Dedifferentiated amniotic fluid mesenchymal stem cell (primary cell): ENCODE measurements around the gene C8B.

Experiments
- DNase-seq: peaks from one replicate; pipeline ENCODE4 v3.0.0-alpha.2; 2016; ENCODE audit errors: extremely low spot score

Gene C8B

GRCh38 chr1:56965916-56966697, at the start of gene C8B:
C8B (minus strand) TSS chr1:56966015; CDS start chr1:56965948, 67 bp downstream.
- DNase-seq: no peak

GRCh38 chr1:57015071-57015470, 49.3 kb upstream of the C8B start:
- DNase-seq: no peak

GRCh38 chr1:57013522-57013921, 47.7 kb upstream of the C8B start:
- no peak for DNase-seq

GRCh38 chr1:57012315-57012714, 46.5 kb upstream of the C8B start:
- DNase-seq: no peak

GRCh38 chr1:57010511-57010910, 44.7 kb upstream of the C8B start:
- DNase-seq: no peak

GRCh38 chr1:57007948-57008347, 42.1 kb upstream of the C8B start:
- no peak for DNase-seq

- DNase-seq: no peak
These were observed 41.7 kb upstream of the C8B start for GRCh38 chr1:57007472-57007871.

GRCh38 chr1:57003398-57004139, 37.8 kb upstream of the C8B start:
- DNase-seq: no peak

- DNase-seq: no peak
These were observed 29.7 kb upstream of the C8B start for GRCh38 chr1:56995414-56996100.

- DNase-seq: no peak
These were observed 27.7 kb upstream of the C8B start for GRCh38 chr1:56993475-56993874.

GRCh38 chr1:56992318-56993125, 26.7 kb upstream of the C8B start:
- no peak for DNase-seq

- no peak for DNase-seq
These were observed 25.8 kb upstream of the C8B start for GRCh38 chr1:56991576-56991975.

- no peak for DNase-seq
These were observed 20.6 kb upstream of the C8B start for GRCh38 chr1:56986397-56986796.

- DNase-seq: no peak
These were observed 20.0 kb upstream of the C8B start for GRCh38 chr1:56985857-56986256.

GRCh38 chr1:56983484-56983883, 17.7 kb upstream of the C8B start:
- DNase-seq: no peak

GRCh38 chr1:56979986-56980755, 14.4 kb upstream of the C8B start:
- no peak for DNase-seq

GRCh38 chr1:56978819-56979218, 13.0 kb upstream of the C8B start:
- no peak for DNase-seq

- DNase-seq: no peak
These were observed 12.1 kb upstream of the C8B start for GRCh38 chr1:56977910-56978309.

GRCh38 chr1:56975446-56975845, 9.6 kb upstream of the C8B start:
- no peak for DNase-seq

- no peak for DNase-seq
These were observed 8.3 kb upstream of the C8B start for GRCh38 chr1:56973923-56974742.
